ENCODE data around the gene OR2AK2. TPM values are rescaled to one million over a fixed set of nuclear protein-coding genes. Genes with fewer than 3 reads are reported as not detected.

OR2AK2 gene
- total and polyA plus RNA-seq, 2 donors (not counting 1 experiment from before 2014, with no cell fraction given) = not detected

- Histone ChIP-seq H3K79me2 (ENCODE audit: control insufficient read depth, insufficient read depth, low read length) (no peaks in the 10 kb centered on the region), H3K9me3 (ENCODE audit: control insufficient read depth, insufficient read depth, low read depth, low read length) (no peaks in the 10 kb centered on the region), H3K4me2 (ENCODE audit: extremely low read depth, insufficient read depth, low read length) (no peak overlapping the region), H3K4me3 (replicated peaks in 1 of 4; ENCODE audit: control extremely low read depth in 1 of 4, insufficient read depth in 1 of 4, low read depth in 3 of 4, low read length in 4 of 4) (no peak overlapping the region), H3K9ac (ENCODE audit: insufficient read depth, low read length) (no peak overlapping the region), H3K27ac (ENCODE audit: insufficient read depth, low read length) (no peak overlapping the region), H3K27me3 (ENCODE audit: control insufficient read depth, insufficient read depth, low read length) (no peaks in the 10 kb centered on the region), H3K4me1 (ENCODE audit: control insufficient read depth, extremely low read depth, insufficient read depth, low read length) (no peaks in the 10 kb centered on the region), H2AFZ (ENCODE audit: low read length) (no peak overlapping the region), H3K36me3 (ENCODE audit: control insufficient read depth, insufficient read depth, low read length) (no peaks in the 10 kb centered on the region), H4K20me1 (ENCODE audit: control insufficient read depth, extremely low read depth, insufficient read depth, low read length) (no peaks in the 10 kb centered on the region)
- TF ChIP-seq EZH2 (IDR thresholded peaks at IDR 0.05; ENCODE audit: low read length, missing control alignments) (no peak), CTCF (conservative IDR thresholded peaks at IDR 0.05 in 1 of 2, IDR thresholded peaks at IDR 0.05 in 1 of 2; ENCODE audit: low read depth in 1 of 2, low read length in 2 of 2) (no peak)
- no peak for DNase-seq (ENCODE audit: low read depth in 2 of 2)
Observed at GRCh38 chr1:248009681-248010080, 44.6 kb downstream of the OR2AK2 start.

- H3K27ac ChIP-seq (ENCODE audit: insufficient read depth, low read length) = no peak within 1 kb of the TSS
- no peak within 1 kb of the TSS for H2AFZ ChIP-seq (ENCODE audit: low read length)
- H4K20me1 ChIP-seq (ENCODE audit: control insufficient read depth, extremely low read depth, insufficient read depth, low read length) = no peaks in the 10 kb centered on the region
- H3K9me3 ChIP-seq (ENCODE audit: control insufficient read depth, insufficient read depth, low read depth, low read length) = no peaks in the 10 kb centered on the region
- DNase-seq (ENCODE audit: low read depth in 2 of 2) = no peak
- no peaks in the 10 kb centered on the region for H3K4me1 ChIP-seq (ENCODE audit: control insufficient read depth, extremely low read depth, insufficient read depth, low read length)
- H3K27me3 ChIP-seq (ENCODE audit: control insufficient read depth, insufficient read depth, low read length) = no peaks in the 10 kb centered on the region
- no peak within 1 kb of the TSS for H3K9ac ChIP-seq (ENCODE audit: insufficient read depth, low read length)
- H3K36me3 ChIP-seq (ENCODE audit: control insufficient read depth, insufficient read depth, low read length) = no peaks in the 10 kb centered on the region
- TF ChIP-seq EZH2 (IDR thresholded peaks at IDR 0.05; ENCODE audit: low read length, missing control alignments) (no peak), CTCF (conservative IDR thresholded peaks at IDR 0.05 in 1 of 2, IDR thresholded peaks at IDR 0.05 in 1 of 2; ENCODE audit: low read depth in 1 of 2, low read length in 2 of 2) (no peak)
- H3K4me2 ChIP-seq (ENCODE audit: extremely low read depth, insufficient read depth, low read length) = no peak within 1 kb of the TSS
- H3K79me2 ChIP-seq (ENCODE audit: control insufficient read depth, insufficient read depth, low read length) = no peaks in the 10 kb centered on the region
- H3K4me3 ChIP-seq (replicated peaks in 1 of 4; ENCODE audit: control extremely low read depth in 1 of 4, insufficient read depth in 1 of 4, low read depth in 3 of 4, low read length in 4 of 4) = no peak within 1 kb of the TSS
Observed at GRCh38 chr1:248013229-248013710, 48.2 kb downstream of the OR2AK2 start, which contains the start of gene OR2L5. Gene OR2L5, plus strand, starts transcription at chr1:248013660. Its CDS starts 8,288 bp downstream, at chr1:248021948.

GRCh38 chr1:248015803-248016202 lies 50.8 kb downstream of the OR2AK2 start:
- no peak overlapping the region for H3K4me3 ChIP-seq (replicated peaks in 1 of 4; ENCODE audit: control extremely low read depth in 1 of 4, insufficient read depth in 1 of 4, low read depth in 3 of 4, low read length in 4 of 4)

More at GRCh38 chr1:248015803-248016202, 50.8 kb downstream of the OR2AK2 start:
- H3K4me2 ChIP-seq (ENCODE audit: extremely low read depth, insufficient read depth, low read length) = no peak overlapping the region
- H2AFZ ChIP-seq (ENCODE audit: low read length) = no peak overlapping the region
- H3K4me1 ChIP-seq (ENCODE audit: control insufficient read depth, extremely low read depth, insufficient read depth, low read length) = no peaks in the 10 kb centered on the region
- TF ChIP-seq CTCF (conservative IDR thresholded peaks at IDR 0.05 in 1 of 2, IDR thresholded peaks at IDR 0.05 in 1 of 2; ENCODE audit: low read depth in 1 of 2, low read length in 2 of 2) (no peak), EZH2 (IDR thresholded peaks at IDR 0.05; ENCODE audit: low read length, missing control alignments) (no peak)
- no peaks in the 10 kb centered on the region for H3K79me2 ChIP-seq (ENCODE audit: control insufficient read depth, insufficient read depth, low read length)
- H3K27ac ChIP-seq (ENCODE audit: insufficient read depth, low read length) = no peak overlapping the region
- H3K9me3 ChIP-seq (ENCODE audit: control insufficient read depth, insufficient read depth, low read depth, low read length) = no peaks in the 10 kb centered on the region
- DNase-seq (ENCODE audit: low read depth in 2 of 2) = no peak
- no peak overlapping the region for H3K9ac ChIP-seq (ENCODE audit: insufficient read depth, low read length)
- no peaks in the 10 kb centered on the region for H3K36me3 ChIP-seq (ENCODE audit: control insufficient read depth, insufficient read depth, low read length)
- no peaks in the 10 kb centered on the region for H4K20me1 ChIP-seq (ENCODE audit: control insufficient read depth, extremely low read depth, insufficient read depth, low read length)
- H3K27me3 ChIP-seq (ENCODE audit: control insufficient read depth, insufficient read depth, low read length) = no peaks in the 10 kb centered on the region

Other genes with a start within 250 kb of the OR2AK2 start
- gene OR6F1, start 248.6 kb upstream of the OR2AK2 start, total RNA-seq = not detected in 2 replicates
- gene OR6F1, start 248.6 kb upstream of the OR2AK2 start, polyA plus RNA-seq = not detected in 2 replicates
- gene OR14K1, start 226.6 kb upstream of the OR2AK2 start, total RNA-seq = not detected in 2 replicates
- gene OR14K1, start 226.6 kb upstream of the OR2AK2 start, polyA plus RNA-seq = not detected in 2 replicates
- gene OR14A2, start 217.1 kb upstream of the OR2AK2 start, total RNA-seq = not detected in 2 replicates
- not detected in 2 replicates for gene OR14A2, start 217.1 kb upstream of the OR2AK2 start, polyA plus RNA-seq
- gene OR1C1, start 204.7 kb upstream of the OR2AK2 start, total RNA-seq = not detected in 2 replicates
- not detected in 2 replicates for gene OR1C1, start 204.7 kb upstream of the OR2AK2 start, polyA plus RNA-seq
- gene OR14A16, start 141.1 kb upstream of the OR2AK2 start, total RNA-seq = not detected in 2 replicates
- not detected in 2 replicates for gene OR14A16, start 141.1 kb upstream of the OR2AK2 start, polyA plus RNA-seq
- gene OR11L1, start 123.3 kb upstream of the OR2AK2 start, total RNA-seq = not detected in 2 replicates
- not detected in 2 replicates for gene OR11L1, start 123.3 kb upstream of the OR2AK2 start, polyA plus RNA-seq
- gene TRIM58, start 108.0 kb upstream of the OR2AK2 start, total RNA-seq = under 0.01 and 0.50 TPM in 2 replicates
- 0.47 and 3.5 TPM in 2 replicates for gene TRIM58, start 108.0 kb upstream of the OR2AK2 start, polyA plus RNA-seq
- not detected in 2 replicates for gene OR2W3, start 69.6 kb upstream of the OR2AK2 start, total RNA-seq
- gene OR2W3, start 69.6 kb upstream of the OR2AK2 start, polyA plus RNA-seq = 0.42 and 3.2 TPM in 2 replicates
- not detected in 2 replicates for gene OR2T8, start 45.0 kb upstream of the OR2AK2 start, total RNA-seq
- gene OR2T8, start 45.0 kb upstream of the OR2AK2 start, polyA plus RNA-seq = 0.09 TPM in 1 of 2 replicates, not detected in the other
- gene OR2AJ1, start 40.3 kb upstream of the OR2AK2 start, total RNA-seq = not detected in 2 replicates
- gene OR2AJ1, start 40.3 kb upstream of the OR2AK2 start, polyA plus RNA-seq = not detected in 2 replicates
- gene OR2L8, start 16.4 kb upstream of the OR2AK2 start, total RNA-seq = 0.17 TPM in 1 of 2 replicates, not detected in the other
- not detected in 2 replicates for gene OR2L8, start 16.4 kb upstream of the OR2AK2 start, polyA plus RNA-seq
- gene OR2L5, start 48.4 kb downstream of the OR2AK2 start, total RNA-seq = not detected in 2 replicates
- gene OR2L5, start 48.4 kb downstream of the OR2AK2 start, polyA plus RNA-seq = not detected in 2 replicates
- gene OR2L2, start 64.8 kb downstream of the OR2AK2 start, total RNA-seq = under 0.01 TPM in 1 of 2 replicates, not detected in the other
- 0.03 TPM in 1 of 2 replicates, not detected in the other for gene OR2L2, start 64.8 kb downstream of the OR2AK2 start, polyA plus RNA-seq
- under 0.01 TPM in 1 of 2 replicates, not detected in the other for gene OR2L3, start 81.6 kb downstream of the OR2AK2 start, total RNA-seq
- not detected in 2 replicates for gene OR2L3, start 81.6 kb downstream of the OR2AK2 start, polyA plus RNA-seq
- not detected in 2 replicates for gene OR2L13, start 130.0 kb downstream of the OR2AK2 start, total RNA-seq
- gene OR2L13, start 130.0 kb downstream of the OR2AK2 start, polyA plus RNA-seq = 0.03 TPM in 1 of 2 replicates, not detected in the other
- gene OR2M5, start 179.9 kb downstream of the OR2AK2 start, total RNA-seq = not detected in 2 replicates
- gene OR2M5, start 179.9 kb downstream of the OR2AK2 start, polyA plus RNA-seq = not detected in 2 replicates
- gene OR2M2, start 209.6 kb downstream of the OR2AK2 start, total RNA-seq = not detected in 2 replicates
- not detected in 2 replicates for gene OR2M2, start 209.6 kb downstream of the OR2AK2 start, polyA plus RNA-seq
- under 0.01 TPM in 1 of 2 replicates, not detected in the other for gene OR2M3, start 232.0 kb downstream of the OR2AK2 start, total RNA-seq
- gene OR2M3, start 232.0 kb downstream of the OR2AK2 start, polyA plus RNA-seq = 0.02 TPM in 1 of 2 replicates, not detected in the other

All from fibroblast of lung (primary cell).